ENCODE measurements around the gene ALOX15B.

GRCh38 chr17:8041249-8041928, 2.5 kb downstream of the ALOX15B start:
- no peak for TF ChIP-seq EZH2 (IDR thresholded peaks at IDR 0.05; ENCODE audit: insufficient read depth, poor library complexity, severe bottlenecking)
- TF ChIP-seq EZH2phosphoT487 (IDR thresholded peaks at IDR 0.05; ENCODE audit: insufficient read depth, low read depth) = no peak
